ENCODE data around the gene NUMB. TPM values are rescaled to one million over a fixed set of nuclear protein-coding genes. Genes with fewer than 3 reads are reported as not detected.

NUMB gene
- total RNA-seq, 1 donor from 2014 or later: 33.1 TPM

DNA sequence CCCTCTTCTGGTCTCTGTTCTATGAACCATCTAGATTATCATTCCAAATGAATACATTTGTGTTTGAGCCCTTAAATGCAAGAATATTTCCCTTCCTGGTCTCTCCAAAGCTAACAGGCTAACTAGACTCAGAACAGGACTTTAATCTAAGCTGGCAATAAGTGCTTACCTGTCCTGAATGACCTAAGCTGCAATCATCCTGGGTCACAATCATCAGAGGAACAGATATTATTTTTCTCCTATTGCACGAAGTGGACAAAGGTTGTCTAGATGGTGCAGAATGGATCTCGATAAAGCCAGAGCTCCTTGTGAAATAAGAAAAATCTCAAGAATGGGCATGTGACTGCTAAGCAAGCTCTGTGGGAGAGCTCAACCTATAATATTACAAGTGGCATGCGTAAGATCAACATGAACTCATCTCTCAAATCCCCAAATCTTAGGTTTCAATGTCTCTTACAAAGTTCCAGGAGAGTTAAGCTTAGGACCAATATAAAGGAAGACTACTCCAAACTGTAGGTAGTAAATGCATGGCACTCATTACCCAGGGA, 10.6 kb upstream of the NUMB start:
- DNase-seq (ENCODE audit: low read depth): no peak
- TF ChIP-seq, protein P1, sequence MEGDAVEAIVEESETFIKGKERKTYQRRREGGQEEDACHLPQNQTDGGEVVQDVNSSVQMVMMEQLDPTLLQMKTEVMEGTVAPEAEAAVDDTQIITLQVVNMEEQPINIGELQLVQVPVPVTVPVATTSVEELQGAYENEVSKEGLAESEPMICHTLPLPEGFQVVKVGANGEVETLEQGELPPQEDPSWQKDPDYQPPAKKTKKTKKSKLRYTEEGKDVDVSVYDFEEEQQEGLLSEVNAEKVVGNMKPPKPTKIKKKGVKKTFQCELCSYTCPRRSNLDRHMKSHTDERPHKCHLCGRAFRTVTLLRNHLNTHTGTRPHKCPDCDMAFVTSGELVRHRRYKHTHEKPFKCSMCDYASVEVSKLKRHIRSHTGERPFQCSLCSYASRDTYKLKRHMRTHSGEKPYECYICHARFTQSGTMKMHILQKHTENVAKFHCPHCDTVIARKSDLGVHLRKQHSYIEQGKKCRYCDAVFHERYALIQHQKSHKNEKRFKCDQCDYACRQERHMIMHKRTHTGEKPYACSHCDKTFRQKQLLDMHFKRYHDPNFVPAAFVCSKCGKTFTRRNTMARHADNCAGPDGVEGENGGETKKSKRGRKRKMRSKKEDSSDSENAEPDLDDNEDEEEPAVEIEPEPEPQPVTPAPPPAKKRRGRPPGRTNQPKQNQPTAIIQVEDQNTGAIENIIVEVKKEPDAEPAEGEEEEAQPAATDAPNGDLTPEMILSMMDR (IDR thresholded peaks at IDR 0.05; ENCODE audit: insufficient read depth, low read length, poor library complexity, severe bottlenecking): no peak
- no peaks in the 10 kb centered on the region for H3K27me3 ChIP-seq (ENCODE audit: control insufficient read depth, insufficient read depth, low read length)
- H3K36me3 ChIP-seq (ENCODE audit: control insufficient read depth, insufficient read depth, low read length): no peaks in the 10 kb centered on the region
- H3K4me3 ChIP-seq (ENCODE audit: low read depth, low read length): no peak overlapping the region

- TF ChIP-seq, protein P1 (IDR thresholded peaks at IDR 0.05; ENCODE audit: insufficient read depth, low read length, poor library complexity, severe bottlenecking): no peak
- Histone ChIP-seq H3K27me3 (ENCODE audit: control insufficient read depth, insufficient read depth, low read length) (no peaks in the 10 kb centered on the region), H3K36me3 (ENCODE audit: control insufficient read depth, insufficient read depth, low read length) (no peaks in the 10 kb centered on the region), H3K4me3 (ENCODE audit: low read depth, low read length) (no peak overlapping the region)
- DNase-seq (ENCODE audit: low read depth): no peak
Measured at GRCh38 chr14:73467800-73468199, 9.5 kb upstream of the NUMB start.

- DNase-seq (ENCODE audit: low read depth): no peak
- TF ChIP-seq, protein P1 (IDR thresholded peaks at IDR 0.05; ENCODE audit: insufficient read depth, low read length, poor library complexity, severe bottlenecking): no peak
- H3K4me3 ChIP-seq (ENCODE audit: low read depth, low read length): no peak overlapping the region
- no peaks in the 10 kb centered on the region for H3K36me3 ChIP-seq (ENCODE audit: control insufficient read depth, insufficient read depth, low read length)
- no peaks in the 10 kb centered on the region for H3K27me3 ChIP-seq (ENCODE audit: control insufficient read depth, insufficient read depth, low read length)
Measured at GRCh38 chr14:73467377-73467776, 9.0 kb upstream of the NUMB start.

DNA sequence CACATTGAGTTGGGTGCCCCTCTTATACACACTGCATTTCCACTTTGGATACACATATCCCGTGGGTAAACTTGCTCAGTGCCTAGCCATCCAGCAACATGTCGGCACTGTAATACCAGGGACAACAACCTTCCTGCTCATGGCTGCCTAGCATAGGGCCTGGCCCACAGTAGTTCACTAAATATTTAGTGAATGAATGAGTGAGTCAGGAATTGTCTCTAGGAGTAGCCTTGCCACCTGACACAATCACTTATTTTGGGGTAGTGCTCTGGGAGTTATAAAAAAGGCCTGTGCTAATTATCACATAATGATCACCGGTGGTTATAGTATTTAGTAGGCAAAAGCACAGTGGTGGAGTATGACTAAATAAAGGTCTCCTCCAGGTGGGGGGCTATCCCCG, 8.5 kb upstream of the NUMB start:
- Histone ChIP-seq H3K36me3 (ENCODE audit: control insufficient read depth, insufficient read depth, low read length) (no peaks in the 10 kb centered on the region), H3K4me3 (ENCODE audit: low read depth, low read length) (no peak overlapping the region), H3K27me3 (ENCODE audit: control insufficient read depth, insufficient read depth, low read length) (no peaks in the 10 kb centered on the region)
- no peak for DNase-seq (ENCODE audit: low read depth)
- TF ChIP-seq, protein P1 (IDR thresholded peaks at IDR 0.05; ENCODE audit: insufficient read depth, low read length, poor library complexity, severe bottlenecking): no peak

- H3K36me3 ChIP-seq (ENCODE audit: control insufficient read depth, insufficient read depth, low read length): no peaks in the 10 kb centered on the region
- H3K4me3 ChIP-seq (ENCODE audit: low read depth, low read length): no peak overlapping the region
- no peaks in the 10 kb centered on the region for H3K27me3 ChIP-seq (ENCODE audit: control insufficient read depth, insufficient read depth, low read length)
- DNase-seq (ENCODE audit: low read depth): no peak
- TF ChIP-seq, protein P1 (IDR thresholded peaks at IDR 0.05; ENCODE audit: insufficient read depth, low read length, poor library complexity, severe bottlenecking): no peak
Measured at GRCh38 chr14:73465823-73466532, 7.6 kb upstream of the NUMB start.

GRCh38 chr14:73463411-73463810, 5.1 kb upstream of the NUMB start:
- no peak overlapping the region for H3K4me3 ChIP-seq (ENCODE audit: low read depth, low read length)
- DNase-seq (ENCODE audit: low read depth): peak; percentile 44
- no peaks in the 10 kb centered on the region for H3K27me3 ChIP-seq (ENCODE audit: control insufficient read depth, insufficient read depth, low read length)
- TF ChIP-seq, protein P1 (IDR thresholded peaks at IDR 0.05; ENCODE audit: insufficient read depth, low read length, poor library complexity, severe bottlenecking): no peak
- no peaks in the 10 kb centered on the region for H3K36me3 ChIP-seq (ENCODE audit: control insufficient read depth, insufficient read depth, low read length)

All from kidney epithelial cell (primary cell).